ENCODE data around the gene MRTFB.

Gene MRTFB

GRCh38 chr16:14263011-14263410 is 191.9 kb downstream of the MRTFB start:
- Histone ChIP-seq H3K27me3 (ENCODE audit: insufficient read depth, poor library complexity, severe bottlenecking) (no peaks in the 10 kb centered on the region), H3K4me3 (replicated peaks; ENCODE audit: insufficient read depth, low read length) (no peak overlapping the region), H3K27ac (replicated peaks) (no peak overlapping the region)
- no peak for DNase-seq (ENCODE audit: low read depth in 1 of 2, low spot score in 1 of 2)
- no peak for TF ChIP-seq REST (IDR thresholded peaks at IDR 0.05; ENCODE audit: insufficient replicate concordance, low read depth)
- TF ChIP-seq POLR2AphosphoS5 (IDR thresholded peaks at IDR 0.05; ENCODE audit: low read depth), result no peak
- no peak for TF ChIP-seq SPI1 (IDR thresholded peaks at IDR 0.05; ENCODE audit: borderline replicate concordance, low read depth)
- no peak for TF ChIP-seq CTCF (IDR thresholded peaks at IDR 0.05; ENCODE audit: insufficient read depth, low read length)
- TF ChIP-seq GABPA (IDR thresholded peaks at IDR 0.05; ENCODE audit: low read depth), result no peak

GRCh38 chr16:14263769-14264168 is 192.7 kb downstream of the MRTFB start:
- Histone ChIP-seq H3K4me3 (replicated peaks; ENCODE audit: insufficient read depth, low read length) (no peak overlapping the region), H3K27me3 (ENCODE audit: insufficient read depth, poor library complexity, severe bottlenecking) (no peaks in the 10 kb centered on the region), H3K27ac (replicated peaks) (no peak overlapping the region)
- DNase-seq (ENCODE audit: low read depth in 1 of 2, low spot score in 1 of 2), result no peak
- no peak for TF ChIP-seq REST (IDR thresholded peaks at IDR 0.05; ENCODE audit: insufficient replicate concordance, low read depth)
- no peak for TF ChIP-seq CTCF (IDR thresholded peaks at IDR 0.05; ENCODE audit: insufficient read depth, low read length)
- TF ChIP-seq SPI1 (IDR thresholded peaks at IDR 0.05; ENCODE audit: borderline replicate concordance, low read depth), result no peak
- no peak for TF ChIP-seq GABPA (IDR thresholded peaks at IDR 0.05; ENCODE audit: low read depth)
- TF ChIP-seq POLR2AphosphoS5 (IDR thresholded peaks at IDR 0.05; ENCODE audit: low read depth), result no peak

- no peak for DNase-seq (ENCODE audit: low read depth in 1 of 2, low spot score in 1 of 2)
- H3K27ac ChIP-seq (replicated peaks), result no peak overlapping the region
- H3K4me3 ChIP-seq (replicated peaks; ENCODE audit: insufficient read depth, low read length), result no peak overlapping the region
- TF ChIP-seq POLR2AphosphoS5 (IDR thresholded peaks at IDR 0.05; ENCODE audit: low read depth), result no peak
- no peak for TF ChIP-seq CTCF (IDR thresholded peaks at IDR 0.05; ENCODE audit: insufficient read depth, low read length)
- TF ChIP-seq GABPA (IDR thresholded peaks at IDR 0.05; ENCODE audit: low read depth), result no peak
- TF ChIP-seq SPI1 (IDR thresholded peaks at IDR 0.05; ENCODE audit: borderline replicate concordance, low read depth), result no peak
- no peak for TF ChIP-seq REST (IDR thresholded peaks at IDR 0.05; ENCODE audit: insufficient replicate concordance, low read depth)
- no peaks in the 10 kb centered on the region for H3K27me3 ChIP-seq (ENCODE audit: insufficient read depth, poor library complexity, severe bottlenecking)
Observed at GRCh38 chr16:14264327-14264943, 193.3 kb downstream of the MRTFB start.

Measured in HL-60 (cell line).